Measurements from ENCODE around the gene UNC119. TPM values are rescaled to one million over a fixed set of nuclear protein-coding genes. Genes with fewer than 3 reads are reported as not detected.

UNC119 gene
- total RNA-seq, 1 experiment from 2014 or later: 43.2 TPM

- no peak overlapping the region for H3K4me3 ChIP-seq (replicated peaks in 1 of 2; ENCODE audit: low read depth in 1 of 2, low read length in 2 of 2)
- intact Hi-C loops (cut with micrococcal nuclease): no loop called here
- H3K79me2 ChIP-seq (ENCODE audit: insufficient read depth, low read length): no peaks in the 10 kb centered on the region
- H3K36me3 ChIP-seq (ENCODE audit: control insufficient read depth in 1 of 2, insufficient read depth in 2 of 2, low read length in 2 of 2): peaks cover 55 to 66% of the 10 kb centered on the region in 2 experiments
- H3K9ac ChIP-seq (ENCODE audit: low read length): no peak overlapping the region
- H2AFZ ChIP-seq (ENCODE audit: low read depth, low read length, poor library complexity, severe bottlenecking): no peak overlapping the region
- RAD21 ChIA-PET (ENCODE audit: low non-redundant PET in 1 of 2, low total read pairs in 2 of 2, uncharacterized antibody in 2 of 2, unreplicated experiment in 2 of 2): no interaction called here
- H3K9me3 ChIP-seq (ENCODE audit: control insufficient read depth in 1 of 2, insufficient read depth in 1 of 2, low read depth in 1 of 2, low read length in 2 of 2): no peaks in the 10 kb centered on the region
- H3K27ac ChIP-seq (ENCODE audit: low read depth, low read length): no peak overlapping the region
- TF ChIP-seq EZH2phosphoT487 (IDR thresholded peaks at IDR 0.05; ENCODE audit: borderline replicate concordance): no peak
- no peak for TF ChIP-seq CBX3 (IDR thresholded peaks at IDR 0.05; ENCODE audit: low read depth)
- TF ChIP-seq EGR1 (IDR thresholded peaks at IDR 0.05; ENCODE audit: low read depth): no peak
- no peak for TF ChIP-seq SIN3A (IDR thresholded peaks at IDR 0.05; ENCODE audit: low read depth)
- no peak for TF ChIP-seq FOSL1 (IDR thresholded peaks at IDR 0.05; ENCODE audit: low read depth)
- TF ChIP-seq ATF3 (IDR thresholded peaks at IDR 0.05): no peak
- TF ChIP-seq REST (IDR thresholded peaks at IDR 0.05; ENCODE audit: low read depth): no peak
- TF ChIP-seq SP1 (IDR thresholded peaks at IDR 0.05; ENCODE audit: low read depth): no peak
- TF ChIP-seq POLR2A (IDR thresholded peaks at IDR 0.05; ENCODE audit: borderline replicate concordance, extremely low read depth, insufficient read depth, insufficient read length): no peak
- no peak for TF ChIP-seq MAX (IDR thresholded peaks at IDR 0.05)
- TF ChIP-seq CTCF (IDR thresholded peaks at IDR 0.05 in 2 of 3, conservative IDR thresholded peaks at IDR 0.05 in 1 of 3; ENCODE audit: borderline replicate concordance in 1 of 3, insufficient read depth in 1 of 3, low read depth in 2 of 3, low read length in 2 of 3): no peak
- no peak for TF ChIP-seq ZNF274 (IDR thresholded peaks at IDR 0.05; ENCODE audit: low read depth, low read length)
- no TSS peak for BruUV-seq (replicated peaks)
- POLR2A ChIA-PET: no interaction called here
- no peak for ATAC-seq
- peaks cover 6 to 9% of the 10 kb centered on the region in 2 experiments; a peak in 3 of 4 replicates for H3K4me1 ChIP-seq (ENCODE audit: control insufficient read depth in 1 of 2, insufficient read depth in 2 of 2, low read length in 2 of 2)
- no peaks in the 10 kb centered on the region for H3K27me3 ChIP-seq (ENCODE audit: insufficient read depth, low read length)
- DNase-seq (ENCODE audit: low read depth, low spot score): no peak
- CTCF ChIA-PET: no interaction called here
- H3K9me2 ChIP-seq (ENCODE audit: insufficient read depth): no peaks in the 10 kb centered on the region
- no peaks in the 10 kb centered on the region for H4K20me1 ChIP-seq (ENCODE audit: insufficient read depth)
- no peak overlapping the region for H3K4me2 ChIP-seq (ENCODE audit: low read length)
Measured at GRCh38 chr17:28580959-28581358, 28.5 kb upstream of the UNC119 start.

All from HCT116 (cell line).